Activated CD4-positive, alpha-beta T cell treated with anti-CD3 and anti-CD28 coated beads, Interleukin-2, amount 10 ng/mL, durations not matched to agents 24 days and 14 days (primary cell): Measurements from ENCODE around the gene GXYLT2. TPM values are rescaled to one million over a fixed set of nuclear protein-coding genes. Genes with fewer than 3 reads are reported as not detected.
"Not testable (repeated sequence)": the region's sequence is repeated elsewhere in the genome, so short reads cannot be mapped to it uniquely, and the experiment has no call there.

Experiments
- DNase-seq: peaks from one replicate; pipeline ENCODE4 v3.0.0; 2022
- H3K27ac Mint-ChIP-seq: one replicate; pipeline ENCODE4 v1.8.0; 2022; ENCODE audit warnings: mild to moderate bottlenecking, mixed read lengths
- H3K27me3 Mint-ChIP-seq: one replicate; pipeline ENCODE4 v1.8.0; 2022; ENCODE audit warnings: mixed read lengths
- H3K36me3 Mint-ChIP-seq: one replicate; pipeline ENCODE4 v1.8.0; 2022; ENCODE audit warnings: low read depth, mild to moderate bottlenecking, mixed read lengths
- H3K4me1 Mint-ChIP-seq: one replicate; pipeline ENCODE4 v1.8.0; 2021; ENCODE audit warnings: mixed read lengths
- H3K4me3 Mint-ChIP-seq: one replicate; pipeline ENCODE4 v1.8.0; 2022; ENCODE audit warnings: mild to moderate bottlenecking, moderate library complexity, mixed read lengths
- H3K9me3 Mint-ChIP-seq: one replicate; pipeline ENCODE4 v1.8.0; 2021; ENCODE audit warnings: mixed read lengths
- intact Hi-C: fragments of 100-400 bp; cut with micrococcal nuclease; formaldehyde crosslinking; loops from one replicate; pipeline ENCODE4 v1.15.1; 2023
- total RNA-seq: library from RNA; stranded (reverse); gene quantifications from 2 replicates; pipeline ENCODE4 v1.2.3, GENCODE V29; 2022

The GXYLT2 gene
- total RNA-seq, 1 donor from 2014 or later: not detected

- Mint-ChIP-seq H3K27me3 (peaks cover 14% of the 10 kb centered on the region), H3K9me3 (no peaks in the 10 kb centered on the region), H3K4me1 (no peaks in the 10 kb centered on the region), H3K36me3 (no peaks in the 10 kb centered on the region), H3K4me3 (no peak overlapping the region), H3K27ac (no peak overlapping the region)
- intact Hi-C loops: no loop called here
- DNase-seq: no peak
These were observed 14.0 kb downstream of the GXYLT2 start for GRCh38 chr3:72901840-72902239.

GRCh38 chr3:72903004-72903403, 15.2 kb downstream of the GXYLT2 start:
- Mint-ChIP-seq H3K4me3 (no peak overlapping the region), H3K27me3 (peaks cover 13% of the 10 kb centered on the region), H3K36me3 (no peaks in the 10 kb centered on the region), H3K9me3 (no peaks in the 10 kb centered on the region), H3K27ac (no peak overlapping the region), H3K4me1 (no peaks in the 10 kb centered on the region)
- no peak for DNase-seq
- intact Hi-C loops: no loop called here

- H3K4me1 Mint-ChIP-seq: no peaks in the 10 kb centered on the region
- H3K27ac Mint-ChIP-seq: no peak overlapping the region
- H3K9me3 Mint-ChIP-seq: no peaks in the 10 kb centered on the region
- H3K36me3 Mint-ChIP-seq: no peaks in the 10 kb centered on the region
- no peak for DNase-seq
- intact Hi-C loops: no loop called here
- peaks cover 13% of the 10 kb centered on the region for H3K27me3 Mint-ChIP-seq
- no peak overlapping the region for H3K4me3 Mint-ChIP-seq
These were observed 16.3 kb downstream of the GXYLT2 start for GRCh38 chr3:72904163-72904562.

- H3K27ac Mint-ChIP-seq: no peak overlapping the region
These were observed 18.3 kb downstream of the GXYLT2 start for GRCh38 chr3:72906154-72906553.

GRCh38 chr3:72907131-72907711, 19.4 kb downstream of the GXYLT2 start:
- Mint-ChIP-seq H3K4me3 (no peak overlapping the region), H3K36me3 (no peaks in the 10 kb centered on the region), H3K9me3 (no peaks in the 10 kb centered on the region), H3K27ac (no peak overlapping the region), H3K27me3 (peaks cover 6% of the 10 kb centered on the region), H3K4me1 (no peaks in the 10 kb centered on the region)
- intact Hi-C loops: no loop called here
- no peak for DNase-seq

More at GRCh38 chr3:72906154-72906553, 18.3 kb downstream of the GXYLT2 start:
- Mint-ChIP-seq H3K27me3 (peaks cover 7% of the 10 kb centered on the region), H3K9me3 (no peaks in the 10 kb centered on the region), H3K4me1 (no peaks in the 10 kb centered on the region), H3K4me3 (no peak overlapping the region), H3K36me3 (no peaks in the 10 kb centered on the region)
- DNase-seq: no peak
- intact Hi-C loops: no loop called here

GRCh38 chr3:72907731-72908620, 20.1 kb downstream of the GXYLT2 start:
- Mint-ChIP-seq H3K9me3 (no peaks in the 10 kb centered on the region), H3K27ac (no peak overlapping the region), H3K4me3 (no peak overlapping the region), H3K4me1 (no peaks in the 10 kb centered on the region), H3K36me3 (no peaks in the 10 kb centered on the region), H3K27me3 (peaks cover 6% of the 10 kb centered on the region)
- no peak for DNase-seq
- intact Hi-C loops: no loop called here

- intact Hi-C loops: no loop called here
- no peak for DNase-seq
- H3K9me3 Mint-ChIP-seq: no peaks in the 10 kb centered on the region
- no peak overlapping the region for H3K27ac Mint-ChIP-seq
- H3K27me3 Mint-ChIP-seq: peaks cover 6% of the 10 kb centered on the region
- no peaks in the 10 kb centered on the region for H3K36me3 Mint-ChIP-seq
- no peaks in the 10 kb centered on the region for H3K4me1 Mint-ChIP-seq
- no peak overlapping the region for H3K4me3 Mint-ChIP-seq
These were observed 21.7 kb downstream of the GXYLT2 start for GRCh38 chr3:72909591-72909990.

GRCh38 chr3:72912532-72912931, 24.7 kb downstream of the GXYLT2 start:
- H3K36me3 Mint-ChIP-seq: no peaks in the 10 kb centered on the region

GRCh38 chr3:72914383-72914782, 26.5 kb downstream of the GXYLT2 start:
- intact Hi-C loops: no loop called here
- H3K36me3 Mint-ChIP-seq: no peaks in the 10 kb centered on the region
- no peaks in the 10 kb centered on the region for H3K4me1 Mint-ChIP-seq
- H3K27ac Mint-ChIP-seq: no peak overlapping the region
- H3K9me3 Mint-ChIP-seq: no peaks in the 10 kb centered on the region
- DNase-seq: no peak
- no peak overlapping the region for H3K4me3 Mint-ChIP-seq
- H3K27me3 Mint-ChIP-seq: peaks cover 3% of the 10 kb centered on the region

More at GRCh38 chr3:72912532-72912931, 24.7 kb downstream of the GXYLT2 start:
- Mint-ChIP-seq H3K4me1 (no peaks in the 10 kb centered on the region), H3K27ac (no peak overlapping the region), H3K27me3 (peaks cover 9% of the 10 kb centered on the region), H3K9me3 (no peaks in the 10 kb centered on the region), H3K4me3 (no peak overlapping the region)
- DNase-seq: no peak
- intact Hi-C loops: no loop called here

GRCh38 chr3:72916250-72916649, 28.4 kb downstream of the GXYLT2 start:
- DNase-seq: no peak
- Mint-ChIP-seq H3K36me3 (no peaks in the 10 kb centered on the region), H3K4me3 (no peak overlapping the region), H3K9me3 (no peaks in the 10 kb centered on the region), H3K27me3 (peaks cover 4% of the 10 kb centered on the region), H3K27ac (no peak overlapping the region), H3K4me1 (no peaks in the 10 kb centered on the region)
- intact Hi-C loops: no loop called here

- H3K4me1 Mint-ChIP-seq: no peaks in the 10 kb centered on the region
- peaks cover 6% of the 10 kb centered on the region for H3K27me3 Mint-ChIP-seq
- DNase-seq: no peak
- H3K4me3 Mint-ChIP-seq: no peak overlapping the region
- no peaks in the 10 kb centered on the region for H3K36me3 Mint-ChIP-seq
- H3K9me3 Mint-ChIP-seq: no peaks in the 10 kb centered on the region
- intact Hi-C loops: no loop called here
- H3K27ac Mint-ChIP-seq: no peak overlapping the region
These were observed 31.7 kb downstream of the GXYLT2 start for GRCh38 chr3:72919520-72919919.

- H3K4me3 Mint-ChIP-seq: no peak overlapping the region
- no peaks in the 10 kb centered on the region for H3K4me1 Mint-ChIP-seq
- intact Hi-C loops: no loop called here
- H3K27me3 Mint-ChIP-seq: peaks cover 7% of the 10 kb centered on the region
- H3K36me3 Mint-ChIP-seq: no peaks in the 10 kb centered on the region
- no peak for DNase-seq
- no peak overlapping the region for H3K27ac Mint-ChIP-seq
- H3K9me3 Mint-ChIP-seq: peaks cover 2% of the 10 kb centered on the region
These were observed 36.2 kb downstream of the GXYLT2 start for GRCh38 chr3:72924055-72924454.

GRCh38 chr3:72928781-72929735, 41.2 kb downstream of the GXYLT2 start:
- H3K27ac Mint-ChIP-seq, intact Hi-C loops, H3K36me3 Mint-ChIP-seq, H3K4me1 Mint-ChIP-seq, DNase-seq, H3K9me3 Mint-ChIP-seq, H3K27me3 Mint-ChIP-seq, H3K4me3 Mint-ChIP-seq: not testable (repeated sequence)

GRCh38 chr3:72930754-72931153, 42.9 kb downstream of the GXYLT2 start:
- no peak overlapping the region for H3K4me3 Mint-ChIP-seq
- DNase-seq: no peak
- intact Hi-C loops: no loop called here

More at GRCh38 chr3:72930754-72931153, 42.9 kb downstream of the GXYLT2 start:
- H3K27me3 Mint-ChIP-seq: peaks cover 14% of the 10 kb centered on the region
- H3K36me3 Mint-ChIP-seq: no peaks in the 10 kb centered on the region
- no peak overlapping the region for H3K27ac Mint-ChIP-seq
- peaks cover 3% of the 10 kb centered on the region for H3K9me3 Mint-ChIP-seq
- H3K4me1 Mint-ChIP-seq: no peaks in the 10 kb centered on the region
